Retinal pigment epithelial cell (primary cell): Measurements from ENCODE around the gene DCLRE1B.

Source experiments
- DNase-seq: peaks from one replicate; pipeline ENCODE4 v3.0.0-alpha.2; 2010; ENCODE audit warnings: low read depth
- H3K4me3 ChIP-seq: 2 replicates; pipeline ENCODE4 v1.5.1; 2011; ENCODE audit warnings: mild to moderate bottlenecking, low read length, control low read depth, moderate library complexity
- TF ChIP-seq, protein P1 (sequence below): conservative IDR thresholded peaks from 2 replicates; pipeline ENCODE4 v1.5.1; 2011; ENCODE audit warnings: low read depth, low read length, control low read depth, inconsistent platforms

Gene DCLRE1B

DNA sequence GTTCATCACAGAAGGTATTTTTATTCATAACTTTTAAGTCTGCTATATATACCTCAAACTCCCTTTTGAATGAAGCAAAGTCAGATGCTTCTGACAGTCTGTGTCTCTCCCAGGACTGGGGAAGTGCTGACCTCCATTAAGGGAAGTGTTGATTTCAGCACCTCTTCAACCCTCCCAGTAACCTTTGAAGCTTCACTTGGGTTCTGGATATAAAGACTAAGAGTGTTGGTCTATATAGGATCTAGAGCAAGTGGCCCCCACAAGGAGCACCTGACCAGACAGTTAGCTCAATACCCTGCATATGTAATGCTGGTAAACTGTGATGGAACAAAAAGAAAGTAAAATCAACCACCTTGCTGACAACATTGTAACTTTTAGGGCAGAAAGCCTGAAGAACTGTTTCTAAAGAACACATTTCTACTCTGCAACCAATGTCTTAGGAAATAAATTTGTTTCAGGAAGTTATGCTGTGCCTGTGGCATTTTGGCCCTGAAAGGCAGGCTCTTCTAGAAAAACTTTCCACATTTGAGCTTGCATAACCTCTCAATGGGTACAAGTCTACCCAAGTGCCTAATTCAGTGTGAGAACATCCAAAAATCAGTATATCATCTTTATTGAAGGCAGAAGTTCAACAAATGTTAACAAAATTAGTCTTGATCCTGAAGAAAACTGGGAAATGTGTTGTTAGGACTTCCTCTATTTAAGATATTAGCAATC lies 32.7 kb upstream of the DCLRE1B start:
- DNase-seq, result no peak
- no peak overlapping the region for H3K4me3 ChIP-seq
- TF ChIP-seq, protein P1, sequence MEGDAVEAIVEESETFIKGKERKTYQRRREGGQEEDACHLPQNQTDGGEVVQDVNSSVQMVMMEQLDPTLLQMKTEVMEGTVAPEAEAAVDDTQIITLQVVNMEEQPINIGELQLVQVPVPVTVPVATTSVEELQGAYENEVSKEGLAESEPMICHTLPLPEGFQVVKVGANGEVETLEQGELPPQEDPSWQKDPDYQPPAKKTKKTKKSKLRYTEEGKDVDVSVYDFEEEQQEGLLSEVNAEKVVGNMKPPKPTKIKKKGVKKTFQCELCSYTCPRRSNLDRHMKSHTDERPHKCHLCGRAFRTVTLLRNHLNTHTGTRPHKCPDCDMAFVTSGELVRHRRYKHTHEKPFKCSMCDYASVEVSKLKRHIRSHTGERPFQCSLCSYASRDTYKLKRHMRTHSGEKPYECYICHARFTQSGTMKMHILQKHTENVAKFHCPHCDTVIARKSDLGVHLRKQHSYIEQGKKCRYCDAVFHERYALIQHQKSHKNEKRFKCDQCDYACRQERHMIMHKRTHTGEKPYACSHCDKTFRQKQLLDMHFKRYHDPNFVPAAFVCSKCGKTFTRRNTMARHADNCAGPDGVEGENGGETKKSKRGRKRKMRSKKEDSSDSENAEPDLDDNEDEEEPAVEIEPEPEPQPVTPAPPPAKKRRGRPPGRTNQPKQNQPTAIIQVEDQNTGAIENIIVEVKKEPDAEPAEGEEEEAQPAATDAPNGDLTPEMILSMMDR, result no peak

GRCh38 chr1:113874012-113874879 lies 30.9 kb upstream of the DCLRE1B start:
- TF ChIP-seq, protein P1, result no peak
- no peak for DNase-seq

GRCh38 chr1:113875714-113876113 lies 29.4 kb upstream of the DCLRE1B start:
- no peak for DNase-seq
- TF ChIP-seq, protein P1, result no peak
- no peak overlapping the region for H3K4me3 ChIP-seq

More at GRCh38 chr1:113874012-113874879, 30.9 kb upstream of the DCLRE1B start:
- no peak overlapping the region for H3K4me3 ChIP-seq

- no peak overlapping the region for H3K4me3 ChIP-seq
- no peak for DNase-seq
- TF ChIP-seq, protein P1, result no peak
Observed at GRCh38 chr1:113876176-113876575, 28.9 kb upstream of the DCLRE1B start.

DNA sequence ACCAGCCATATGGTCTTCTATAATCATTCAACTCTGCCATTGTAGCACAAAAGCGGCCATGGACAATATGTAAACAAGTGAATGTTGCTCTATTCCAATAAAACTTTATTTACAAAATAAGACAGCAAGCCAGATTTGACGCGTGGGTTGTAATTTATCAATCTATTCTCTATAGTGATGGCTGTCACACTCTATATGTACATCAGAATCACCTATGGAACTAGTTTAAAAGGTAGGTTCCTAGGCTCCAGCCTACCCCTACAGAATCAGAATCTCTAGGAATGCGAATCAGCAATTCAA lies 25.4 kb upstream of the DCLRE1B start:
- H3K4me3 ChIP-seq, result no peak overlapping the region
- TF ChIP-seq, protein P1, result no peak

GRCh38 chr1:113881661-113882060 lies 23.5 kb upstream of the DCLRE1B start:
- TF ChIP-seq, protein P1, result no peak
- DNase-seq, result no peak
- no peak overlapping the region for H3K4me3 ChIP-seq

More for the DNA sequence above, 25.4 kb upstream of the DCLRE1B start:
- no peak for DNase-seq
